ENCODE measurements around the gene KHDC1.
"Not testable (repeated sequence)": the region's sequence is repeated elsewhere in the genome, so short reads cannot be mapped to it uniquely, and the experiment has no call there.

KHDC1 gene, protein sequence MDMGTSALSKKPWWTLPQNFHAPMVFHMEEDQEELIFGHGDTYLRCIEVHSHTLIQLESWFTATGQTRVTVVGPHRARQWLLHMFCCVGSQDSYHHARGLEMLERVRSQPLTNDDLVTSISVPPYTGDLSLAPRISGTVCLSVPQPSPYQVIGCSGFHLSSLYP

GRCh38 chr6:73262671-73263569, at the start of gene KHDC1:
Gene KHDC1, minus strand, starts transcription at chr6:73263196. Its CDS starts 20,679 bp downstream, at chr6:73242517.
- peak; percentile 62 for DNase-seq (ENCODE audit: low read depth)

GRCh38 chr6:73310503-73310845, 47.5 kb upstream of the KHDC1 start:
- DNase-seq (ENCODE audit: low read depth), result not testable (repeated sequence)

- peak; percentile 15 for DNase-seq (ENCODE audit: low read depth)
These were observed 46.9 kb upstream of the KHDC1 start for GRCh38 chr6:73309785-73310502.

DNA sequence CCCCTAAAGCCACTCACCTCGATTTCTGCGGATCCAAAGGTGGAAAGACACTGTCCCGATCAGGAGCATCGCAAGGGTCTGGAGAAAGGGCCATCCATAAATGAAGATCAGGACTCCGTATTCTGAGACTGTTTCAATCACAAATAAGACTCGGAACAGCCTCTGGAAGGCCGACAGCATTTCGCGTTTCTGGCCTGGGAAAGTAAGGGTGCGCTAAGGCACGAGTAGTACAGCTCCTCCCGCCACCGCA, 46.5 kb upstream of the KHDC1 start:
- no peak for DNase-seq (ENCODE audit: low read depth)

GRCh38 chr6:73308712-73309534, 45.9 kb upstream of the KHDC1 start:
- no peak for DNase-seq (ENCODE audit: low read depth)

GRCh38 chr6:73303773-73304172, 40.8 kb upstream of the KHDC1 start:
- DNase-seq (ENCODE audit: low read depth), result not testable (repeated sequence)

DNA sequence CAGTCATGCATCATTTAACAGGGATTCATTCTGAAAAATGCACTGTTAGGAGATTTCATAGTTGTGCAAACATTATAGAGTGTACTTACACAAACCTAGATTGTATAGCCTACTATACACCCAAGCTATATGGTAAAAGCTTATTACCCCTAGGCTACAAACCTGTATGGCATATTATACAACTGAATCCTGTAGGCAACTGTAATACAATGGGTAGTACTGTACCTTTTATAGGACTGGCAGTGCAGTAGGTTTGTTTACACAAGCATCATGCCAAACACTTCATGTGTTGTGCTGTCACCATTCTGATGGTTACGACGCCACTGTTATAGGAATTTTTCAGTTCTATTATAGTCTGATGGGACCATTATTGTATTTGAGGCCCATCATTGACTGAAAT, 39.3 kb upstream of the KHDC1 start:
- DNase-seq (ENCODE audit: low read depth), result no peak

- DNase-seq (ENCODE audit: low read depth), result no peak
These were observed 36.4 kb upstream of the KHDC1 start for GRCh38 chr6:73299151-73299971.

- no peak for DNase-seq (ENCODE audit: low read depth)
These were observed 30.3 kb upstream of the KHDC1 start for GRCh38 chr6:73293331-73293730.

DNA sequence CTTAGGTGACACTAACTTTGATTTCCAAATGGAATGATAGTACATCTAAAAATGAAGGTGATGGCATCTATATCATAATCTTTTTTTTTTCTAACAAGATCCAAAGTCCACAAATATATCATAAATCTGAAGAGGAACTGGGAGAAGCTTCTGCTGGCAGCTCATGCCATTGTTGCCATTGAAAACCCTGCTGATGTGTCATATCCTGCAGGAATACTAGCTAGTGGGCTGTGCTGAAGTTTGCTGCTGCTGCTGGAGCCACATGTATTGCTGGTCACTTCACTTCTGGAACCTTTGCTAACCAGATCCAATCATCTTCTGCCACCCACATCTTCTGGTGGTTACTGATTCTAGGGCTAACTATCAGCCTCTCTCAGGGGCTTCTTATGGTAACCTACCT, 27.4 kb upstream of the KHDC1 start:
- DNase-seq (ENCODE audit: low read depth), result no peak

GRCh38 chr6:73286752-73287151, 23.8 kb upstream of the KHDC1 start:
- no peak for DNase-seq (ENCODE audit: low read depth)

DNA sequence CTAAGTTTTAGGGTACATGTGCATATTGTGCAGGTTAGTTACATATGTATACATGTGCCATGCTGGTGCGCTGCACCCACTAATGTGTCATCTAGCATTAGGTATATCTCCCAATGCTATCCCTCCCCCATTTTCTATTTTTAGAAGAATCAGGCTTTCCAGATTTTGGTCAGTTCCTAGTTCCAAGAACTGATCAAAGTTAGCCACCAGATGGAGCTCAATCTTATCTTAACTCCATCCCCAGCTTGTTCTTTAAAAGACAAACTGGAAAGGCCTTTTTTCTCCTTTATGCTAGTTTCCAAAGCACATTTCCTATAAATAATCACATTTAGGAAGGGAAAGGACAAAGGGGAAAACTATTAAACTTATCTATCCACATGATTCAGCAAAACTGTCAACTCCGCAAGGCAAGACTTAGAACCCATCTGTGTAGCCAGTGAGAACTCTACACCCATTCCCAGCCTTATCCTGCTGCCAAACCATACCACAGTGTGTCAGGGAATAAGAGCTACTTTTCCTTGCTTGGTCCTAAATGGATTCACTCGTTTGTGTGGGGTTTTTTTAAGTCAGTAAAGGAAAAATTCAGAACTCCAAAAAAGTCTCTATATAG, 22.8 kb upstream of the KHDC1 start:
- DNase-seq (ENCODE audit: low read depth), result no peak

- DNase-seq (ENCODE audit: low read depth), result no peak
These were observed 19.9 kb upstream of the KHDC1 start for GRCh38 chr6:73282871-73283270.

DNA sequence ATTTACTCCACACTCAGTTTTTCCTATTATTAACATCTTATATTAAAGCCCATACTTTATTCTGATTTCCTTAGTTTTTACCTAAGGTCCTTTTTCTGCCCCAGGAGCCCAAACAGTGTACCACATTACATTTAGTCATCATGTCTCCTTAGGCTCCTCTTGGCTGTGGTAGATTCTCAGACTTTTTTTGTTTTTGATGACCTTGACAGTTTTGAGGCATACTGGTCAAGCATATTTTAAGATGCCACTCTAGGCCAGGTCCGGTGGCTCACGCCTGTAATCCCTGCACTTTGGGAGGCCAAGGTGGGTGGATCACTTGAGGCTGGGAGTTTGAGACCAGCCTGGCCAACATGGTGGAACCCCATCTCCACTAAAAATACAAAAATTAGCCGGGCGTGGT, 18.7 kb upstream of the KHDC1 start:
- not testable (repeated sequence) for DNase-seq (ENCODE audit: low read depth)

GRCh38 chr6:73269296-73269695, 6.3 kb upstream of the KHDC1 start:
- DNase-seq (ENCODE audit: low read depth), result not testable (repeated sequence)

GRCh38 chr6:73268896-73269295, 5.9 kb upstream of the KHDC1 start:
- not testable (repeated sequence) for DNase-seq (ENCODE audit: low read depth)

- no peak for DNase-seq (ENCODE audit: low read depth)
These were observed 1.4 kb upstream of the KHDC1 start for GRCh38 chr6:73264446-73264845.

DNA sequence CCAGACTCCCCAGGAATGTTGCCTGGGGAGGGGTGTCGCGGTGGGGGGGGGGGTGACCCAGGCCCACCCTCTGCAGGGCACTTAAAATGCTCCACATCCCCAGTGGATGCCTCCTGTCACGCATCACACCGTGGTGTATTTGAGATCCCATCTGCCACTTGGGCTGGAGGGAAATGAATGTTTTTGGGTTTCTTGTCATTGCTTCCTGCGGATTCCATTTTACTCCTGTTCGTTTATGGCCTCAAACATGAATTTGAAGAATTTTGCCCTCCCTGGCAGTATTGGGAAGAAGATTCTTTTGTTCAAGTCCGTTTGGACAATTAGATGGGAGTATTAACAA, 544 bp upstream of the KHDC1 start:
- DNase-seq (ENCODE audit: low read depth), result no peak

DNA sequence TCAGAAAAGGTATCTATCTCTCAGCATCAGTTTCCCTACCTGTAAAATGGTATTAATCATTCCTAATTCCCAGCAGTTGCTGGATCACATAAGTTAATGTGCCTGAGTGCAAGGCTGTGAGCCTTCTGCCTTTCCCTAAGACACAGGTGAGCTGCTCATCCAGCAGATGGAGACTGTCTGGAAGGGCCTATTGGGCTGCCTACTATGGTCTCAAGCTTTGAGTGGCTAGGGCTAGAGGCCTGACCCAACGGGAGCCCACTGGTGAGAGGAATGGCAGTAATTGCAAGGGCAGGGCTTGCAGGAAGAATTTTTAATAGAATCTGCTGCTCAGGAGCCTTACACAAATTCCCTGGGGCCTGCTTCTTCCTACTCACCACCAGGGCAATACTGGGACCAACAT, 4.3 kb downstream of the KHDC1 start:
- DNase-seq (ENCODE audit: low read depth), result no peak

DNA sequence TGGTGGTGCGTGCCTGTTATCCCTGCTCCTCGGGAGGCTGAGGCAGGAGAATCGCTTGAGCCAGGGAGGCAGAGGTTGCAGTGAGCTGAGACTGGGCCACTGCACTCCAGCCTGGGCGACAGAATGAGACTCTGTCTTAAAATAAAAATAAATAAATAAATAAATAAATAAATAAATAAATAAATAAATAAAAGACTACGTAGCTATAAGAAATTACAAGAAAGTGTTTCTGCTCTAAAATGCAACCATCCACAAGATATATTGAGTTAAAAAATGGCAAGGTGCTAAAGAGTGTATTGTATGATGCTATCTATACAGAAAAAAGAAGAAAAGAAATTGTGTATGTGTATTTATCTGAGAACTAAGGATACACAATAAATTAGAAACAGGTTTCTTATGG, 8.7 kb downstream of the KHDC1 start:
- not testable (repeated sequence) for DNase-seq (ENCODE audit: low read depth)

- no peak for DNase-seq (ENCODE audit: low read depth)
These were observed 10.3 kb downstream of the KHDC1 start for GRCh38 chr6:73252703-73253102.

Data from CMK (cell line).